GM18868 (cell line): Measurements from ENCODE around the gene SPEN.
"Not testable (repeated sequence)": the region's sequence is repeated elsewhere in the genome, so short reads cannot be mapped to it uniquely, and the experiment has no call there.

Source experiments
- ATAC-seq: cut with Tn5 transposase; IDR thresholded peaks from one replicate; pipeline ENCODE4 v1.9.1; 2021; ENCODE audit warnings: mild to moderate bottlenecking, moderate library complexity; ENCODE audit not compliant: unreplicated experiment

Gene SPEN

GRCh38 chr1:15834406-15835204, 12.9 kb upstream of the SPEN start:
- ATAC-seq, result peak; percentile 58

- ATAC-seq, result peak; percentile 11
Measured at GRCh38 chr1:15835205-15835740, 12.2 kb upstream of the SPEN start.

- ATAC-seq, result peak; percentile 40
Measured at GRCh38 chr1:15835741-15836510, 11.6 kb upstream of the SPEN start.

- ATAC-seq, result not testable (repeated sequence)
Measured at GRCh38 chr1:15836511-15836771, 11.1 kb upstream of the SPEN start.

- no peak for ATAC-seq
Measured at GRCh38 chr1:15836772-15837669, 10.5 kb upstream of the SPEN start.

GRCh38 chr1:15837931-15838330, 9.6 kb upstream of the SPEN start:
- no peak for ATAC-seq

- no peak for ATAC-seq
Measured at GRCh38 chr1:15838721-15839120, 8.8 kb upstream of the SPEN start.

- no peak for ATAC-seq
Measured at GRCh38 chr1:15843826-15844572, 3.5 kb upstream of the SPEN start.

GRCh38 chr1:15846056-15846455, 1.5 kb upstream of the SPEN start:
- ATAC-seq, result not testable (repeated sequence)

- no peak for ATAC-seq
Measured at GRCh38 chr1:15847893-15848142, 311 bp downstream of the SPEN start.

- peak; percentile 16 for ATAC-seq
Measured at GRCh38 chr1:15848143-15848928, 829 bp downstream of the SPEN start.

GRCh38 chr1:15848929-15849774, 1.6 kb downstream of the SPEN start:
- no peak for ATAC-seq

GRCh38 chr1:15849775-15850324, 2.3 kb downstream of the SPEN start:
- no peak for ATAC-seq

- ATAC-seq, result no peak
Measured at GRCh38 chr1:15850471-15851001, 3.0 kb downstream of the SPEN start.

GRCh38 chr1:15851210-15852035, 3.9 kb downstream of the SPEN start:
- no peak for ATAC-seq

GRCh38 chr1:15852036-15852827, 4.7 kb downstream of the SPEN start:
- no peak for ATAC-seq

- no peak for ATAC-seq
Measured at GRCh38 chr1:15852828-15853302, 5.4 kb downstream of the SPEN start.
